Frontal cortex (tissue), 4 donors: ENCODE results near the gene HYAL3. TPM values are rescaled to one million over a fixed set of nuclear protein-coding genes. Genes with fewer than 3 reads are reported as not detected.
A peak's percentile ranks its signal among the peaks of the same experiment; 100 is the strongest.

Experiments
- DNase-seq, 2 donors: peaks; one replicate each; pipeline ENCODE4 v3.0.0; 2012; ENCODE audit warnings: low spot score in 2 of 2
- FAIRE-seq: peaks from 2 replicates; lab custom pipeline; 2012; peaks lifted over from hg19 to GRCh38; lab: Jason Lieb, UNC
- total RNA-seq: library from RNA; depleted of rRNA; stranded (reverse); fragments of >200 nt; gene quantifications from one replicate; pipeline ENCODE4 v1.2.3, GENCODE V29; 2014
- donor health status: control.
- donor health status: control.
- donor health status: control.

Gene HYAL3, protein sequence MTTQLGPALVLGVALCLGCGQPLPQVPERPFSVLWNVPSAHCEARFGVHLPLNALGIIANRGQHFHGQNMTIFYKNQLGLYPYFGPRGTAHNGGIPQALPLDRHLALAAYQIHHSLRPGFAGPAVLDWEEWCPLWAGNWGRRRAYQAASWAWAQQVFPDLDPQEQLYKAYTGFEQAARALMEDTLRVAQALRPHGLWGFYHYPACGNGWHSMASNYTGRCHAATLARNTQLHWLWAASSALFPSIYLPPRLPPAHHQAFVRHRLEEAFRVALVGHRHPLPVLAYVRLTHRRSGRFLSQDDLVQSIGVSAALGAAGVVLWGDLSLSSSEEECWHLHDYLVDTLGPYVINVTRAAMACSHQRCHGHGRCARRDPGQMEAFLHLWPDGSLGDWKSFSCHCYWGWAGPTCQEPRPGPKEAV
- total RNA-seq: 3.7 TPM

DNA sequence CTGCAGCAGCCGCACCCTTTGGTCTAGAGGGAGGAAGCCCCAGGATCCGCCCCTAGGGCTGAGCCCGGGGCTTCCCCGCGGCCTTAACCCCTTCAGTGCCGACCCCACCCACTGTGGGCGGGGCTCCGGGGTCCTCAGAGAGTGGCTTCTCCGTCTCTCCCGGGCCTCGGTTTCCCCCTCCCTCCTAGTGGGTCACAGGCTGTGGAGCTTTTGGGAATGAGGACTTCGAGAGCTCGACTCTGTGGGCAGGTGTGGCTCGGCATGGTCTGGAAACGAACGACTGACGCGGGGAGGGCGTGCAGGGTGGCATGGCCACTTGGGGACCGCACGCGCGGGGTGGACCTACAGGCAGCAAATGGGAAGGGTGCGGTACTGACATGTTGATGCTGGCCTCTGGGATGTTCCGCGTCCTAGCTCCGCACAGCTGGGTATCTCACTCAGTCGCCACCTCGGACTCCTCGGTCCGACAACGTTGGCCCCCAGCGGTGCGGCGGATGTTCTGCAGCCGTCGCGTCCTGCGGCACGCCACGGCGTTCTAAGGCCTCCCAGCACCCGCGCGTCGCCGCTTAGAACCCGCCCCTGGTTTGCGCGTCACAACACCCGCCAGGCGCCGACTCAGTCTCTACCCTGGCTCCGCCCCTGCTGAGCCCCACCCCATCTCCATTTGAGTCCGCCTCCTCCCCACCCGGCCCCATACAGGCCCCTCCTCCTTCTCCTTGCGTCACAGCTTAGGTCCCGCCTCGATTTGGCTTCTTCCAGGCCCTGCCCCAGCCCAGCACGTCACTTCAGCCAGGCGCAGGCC lies at the start of gene HYAL3, which contains the start of gene NAA80:
HYAL3 (minus strand) TSS at position 570 of the 802 bp plus-strand sequence. CDS start 3,803 bp downstream, outside the sequence.
NAA80 (minus strand) TSS at position 570 of the 802 bp plus-strand sequence. CDS start 1,942 bp downstream, outside the sequence.
- DNase-seq (peak; percentile 98 to 99), FAIRE-seq (peak; percentile 63)

DNA sequence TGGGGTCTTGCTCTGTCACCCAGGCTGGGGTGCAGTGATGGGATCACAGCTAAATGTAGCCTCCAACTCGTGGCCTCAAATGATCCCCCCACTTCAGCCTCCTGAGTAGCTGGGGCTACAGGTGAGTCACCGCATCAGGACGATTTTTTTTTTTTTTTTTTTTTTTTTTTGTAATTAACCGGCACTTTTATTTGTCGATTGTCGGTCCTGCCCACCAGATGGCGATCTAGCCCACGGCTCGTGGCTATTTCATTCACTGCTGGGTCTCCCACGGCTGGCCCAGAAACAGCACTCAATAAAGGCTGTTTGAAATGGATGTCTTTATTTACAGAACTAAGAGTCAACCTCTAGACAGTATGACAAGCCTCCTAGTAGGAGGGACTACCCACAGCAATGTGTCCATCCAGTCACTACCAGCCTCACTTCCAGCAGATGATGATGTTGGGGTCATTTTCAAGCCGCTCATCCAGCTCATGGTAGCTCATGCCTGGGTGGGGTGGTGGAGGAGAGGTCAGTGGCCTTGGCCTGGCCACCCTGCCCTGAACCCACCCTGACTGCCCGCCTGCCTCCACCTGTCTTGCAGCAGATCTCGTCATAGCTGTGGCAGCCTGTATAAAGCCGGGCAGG lies 48.1 kb upstream of the HYAL3 start:
- FAIRE-seq: peak; percentile 15

DNA sequence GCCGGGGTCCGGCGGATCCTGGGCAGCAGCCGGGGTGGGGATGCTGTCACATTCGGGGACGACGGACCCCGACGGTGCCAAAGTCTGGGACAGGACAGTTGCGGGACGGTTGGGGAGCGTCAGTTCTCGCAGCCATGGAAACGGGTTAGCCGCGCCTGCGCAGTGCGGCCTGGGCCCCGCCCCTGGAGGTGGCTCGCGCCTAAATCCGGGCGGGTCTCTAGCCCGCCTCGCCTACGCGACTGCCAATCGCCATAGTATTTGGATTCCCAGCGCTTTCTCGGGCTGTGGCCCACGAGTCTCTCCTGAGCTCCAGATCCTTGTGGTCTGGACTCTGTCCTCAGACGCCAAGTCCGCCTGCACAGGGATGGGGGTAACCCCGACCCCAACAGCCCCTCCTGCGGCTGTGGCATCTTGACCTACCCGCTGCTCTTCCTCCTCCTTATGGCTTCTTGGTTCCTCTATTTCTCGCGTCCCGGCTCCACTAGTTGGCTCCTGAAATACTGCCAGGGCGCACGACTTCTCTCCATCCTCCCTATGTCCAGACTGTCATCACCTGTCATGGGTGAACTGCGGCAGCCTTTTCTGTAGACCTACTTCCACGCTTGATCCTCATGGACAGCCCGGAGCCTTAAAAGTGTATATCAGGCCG lies 46.5 kb upstream of the HYAL3 start, which contains the start of gene ZMYND10:
ZMYND10 (minus strand) TSS at position 147 of the 649 bp plus-strand sequence. CDS start 153 bp downstream, outside the sequence.
- FAIRE-seq: no peak
- DNase-seq: peak in 1 of 2 donors; percentile 81

More for the DNA sequence above, 48.1 kb upstream of the HYAL3 start:
- peak; percentile 67 to 75 for DNase-seq

DNA sequence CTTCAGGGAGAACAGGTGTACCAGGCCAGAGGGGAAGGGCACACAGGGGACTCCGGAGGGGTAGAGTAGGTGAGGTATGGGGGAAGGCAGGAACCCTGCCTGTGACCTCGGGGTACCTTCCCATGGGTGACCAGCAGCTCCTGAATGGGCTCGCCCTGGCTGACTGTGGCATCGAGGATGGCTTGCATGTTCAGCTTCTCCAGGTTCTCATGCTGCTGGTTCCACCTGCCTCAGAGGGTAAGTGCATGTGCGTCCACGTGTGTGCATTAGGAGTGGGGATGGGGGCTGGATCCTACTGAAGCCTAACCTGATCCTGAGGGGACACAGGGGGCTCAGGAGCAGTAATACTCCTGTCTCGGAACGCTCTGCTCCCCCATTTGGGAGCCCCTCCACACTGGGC lies 45.8 kb upstream of the HYAL3 start:
- FAIRE-seq: no peak
- DNase-seq: no peak

DNA sequence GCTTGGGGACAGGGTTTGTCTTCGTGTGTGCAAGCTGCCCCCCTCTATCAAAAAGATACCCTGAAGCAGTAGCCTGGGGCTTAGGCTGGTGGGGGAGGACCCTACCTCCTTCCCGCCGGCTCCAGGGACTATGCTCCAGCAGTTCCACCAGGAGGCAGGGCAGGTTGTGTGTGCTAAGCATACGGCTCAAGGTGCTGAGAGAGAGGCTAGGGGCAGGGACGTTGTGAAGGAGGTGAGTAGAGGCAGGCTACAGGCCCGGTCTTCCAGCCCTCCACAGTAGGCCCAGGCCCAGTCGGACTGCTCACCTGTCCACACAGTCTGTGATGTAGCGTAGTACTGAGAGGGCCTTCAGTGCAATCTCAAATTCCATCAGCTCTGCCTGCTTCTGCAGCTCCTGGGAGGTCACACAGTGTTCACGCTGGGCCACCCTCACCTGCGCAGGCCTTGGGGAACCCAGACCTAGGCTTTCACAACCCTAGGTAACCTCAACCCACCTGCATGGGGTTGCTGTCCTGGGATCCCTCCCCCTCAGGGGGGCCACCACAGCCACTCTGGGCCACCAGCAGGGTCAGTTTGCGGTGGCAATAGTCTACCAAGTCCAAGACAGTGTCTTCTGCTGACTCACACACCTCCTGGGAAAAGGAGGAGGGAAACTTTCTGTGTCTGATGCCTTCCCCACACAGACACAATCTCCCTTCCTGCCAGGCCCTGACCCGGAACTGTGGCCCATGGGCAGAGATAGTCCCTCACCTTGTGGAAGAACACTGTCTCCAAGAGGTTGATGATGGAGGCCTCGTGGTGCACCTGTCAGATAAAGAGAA lies 43.8 kb upstream of the HYAL3 start:
- FAIRE-seq: no peak
- no peak for DNase-seq

DNA sequence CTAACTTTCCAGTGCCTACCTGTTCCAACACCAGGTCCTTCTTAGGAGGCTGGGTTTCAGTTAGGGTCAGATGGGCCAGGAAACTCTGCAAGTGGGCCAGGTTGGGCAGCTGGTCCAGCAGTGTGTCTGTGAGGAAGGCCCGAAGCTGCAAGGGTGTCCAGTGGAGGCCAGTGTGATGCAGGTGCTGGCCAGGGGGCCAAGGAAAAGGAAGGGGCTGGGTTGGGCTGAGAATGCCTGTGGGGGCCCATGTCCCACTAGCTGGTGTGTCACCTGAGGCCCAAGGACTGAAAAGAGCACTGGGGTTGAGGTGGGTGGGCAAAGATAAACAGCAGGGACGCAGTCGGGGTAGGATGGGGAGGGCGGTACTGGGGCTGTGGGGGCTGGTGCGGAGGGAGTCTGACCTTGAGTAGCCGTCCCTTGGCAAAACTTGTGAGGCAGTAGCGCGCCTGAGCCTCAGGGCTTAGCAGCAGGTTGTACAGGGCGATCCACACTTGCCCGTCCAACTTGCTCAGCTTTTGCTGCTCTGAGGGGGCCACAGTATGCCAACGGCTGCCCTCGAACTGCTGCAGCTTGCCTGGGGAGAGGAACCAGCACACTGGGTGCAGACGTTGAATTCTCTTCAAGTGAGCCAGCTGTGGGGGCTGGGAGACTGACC lies 42.9 kb upstream of the HYAL3 start:
- DNase-seq (no peak), FAIRE-seq (no peak)

DNA sequence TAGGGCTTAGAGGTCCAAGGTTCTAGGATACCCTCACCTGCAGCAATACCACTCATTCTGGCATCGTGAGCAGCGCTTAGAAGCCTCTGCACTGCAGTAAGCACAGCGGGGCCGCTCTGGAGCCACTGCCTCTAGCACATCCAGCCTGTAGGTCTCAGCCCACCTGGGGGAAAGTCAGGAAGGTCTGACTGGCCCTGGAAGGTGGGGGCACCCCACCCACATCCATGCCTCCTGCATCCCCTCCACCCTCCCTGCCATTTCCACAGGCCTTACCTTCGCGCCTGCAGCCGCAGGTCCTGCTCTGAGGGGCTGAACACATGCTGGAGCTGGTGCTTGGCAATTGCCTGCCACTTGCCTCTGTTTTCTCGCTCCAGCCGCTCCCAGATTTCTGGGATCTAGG lies 42.3 kb upstream of the HYAL3 start:
- DNase-seq (no peak), FAIRE-seq (no peak)

DNA sequence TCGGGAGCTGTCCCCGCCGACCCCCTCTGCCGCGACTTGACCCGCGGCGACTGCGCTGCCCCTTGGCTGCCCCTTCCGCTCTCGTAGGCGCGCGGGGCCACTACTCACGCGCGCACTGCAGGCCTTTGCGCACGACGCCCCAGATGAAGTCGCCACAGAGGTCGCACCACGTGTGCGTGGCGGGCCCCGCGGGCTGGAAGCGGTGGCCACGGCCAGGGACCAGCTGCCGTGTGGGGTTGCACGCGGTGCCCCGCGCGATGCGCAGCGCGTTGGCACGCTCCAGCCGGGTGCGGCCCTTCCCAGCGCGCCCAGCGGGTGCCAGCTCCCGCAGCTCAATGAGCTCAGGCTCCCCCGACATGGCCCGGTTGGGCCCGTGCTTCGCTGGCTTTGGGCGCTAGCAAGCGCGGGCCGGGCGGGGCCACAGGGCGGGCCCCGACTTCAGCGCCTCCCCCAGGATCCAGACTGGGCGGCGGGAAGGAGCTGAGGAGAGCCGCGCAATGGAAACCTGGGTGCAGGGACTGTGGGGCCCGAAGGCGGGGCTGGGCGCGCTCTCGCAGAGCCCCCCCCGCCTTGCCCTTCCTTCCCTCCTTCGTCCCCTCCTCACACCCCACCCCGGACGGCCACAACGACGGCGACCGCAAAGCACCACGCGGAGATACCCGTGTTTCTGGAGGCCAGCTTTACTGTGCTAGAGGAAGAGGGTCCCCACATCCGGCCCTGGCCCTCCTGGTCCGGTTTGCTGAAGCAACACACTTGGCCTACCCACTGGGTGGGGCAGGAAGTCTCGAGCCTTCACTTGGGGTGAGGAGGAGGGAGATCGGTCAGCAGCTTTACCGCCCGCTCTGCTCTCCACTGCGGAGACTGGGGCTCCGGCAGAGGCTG lies 41.5 kb upstream of the HYAL3 start, which contains the start of gene RASSF1:
RASSF1 (minus strand) TSS at position 389 of the 882 bp plus-strand sequence; CDS start at position 358, 31 bp downstream.
- DNase-seq (no peak), FAIRE-seq (no peak)

DNA sequence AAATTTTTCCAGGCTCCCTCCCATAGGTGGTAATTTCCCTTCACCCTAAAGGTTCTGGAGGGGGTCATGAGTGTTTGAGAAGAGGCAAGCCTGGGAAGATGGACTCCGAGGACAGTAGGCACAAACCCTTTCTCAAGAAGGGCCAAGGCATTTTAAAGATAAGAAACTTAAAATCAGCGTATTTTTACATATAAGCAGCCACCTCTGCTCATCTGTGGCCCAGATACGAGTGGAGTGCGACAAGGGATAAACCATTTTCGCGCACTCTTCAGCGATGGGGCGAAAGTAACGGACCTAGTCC lies 40.9 kb upstream of the HYAL3 start:
- FAIRE-seq (no peak), DNase-seq (no peak)

DNA sequence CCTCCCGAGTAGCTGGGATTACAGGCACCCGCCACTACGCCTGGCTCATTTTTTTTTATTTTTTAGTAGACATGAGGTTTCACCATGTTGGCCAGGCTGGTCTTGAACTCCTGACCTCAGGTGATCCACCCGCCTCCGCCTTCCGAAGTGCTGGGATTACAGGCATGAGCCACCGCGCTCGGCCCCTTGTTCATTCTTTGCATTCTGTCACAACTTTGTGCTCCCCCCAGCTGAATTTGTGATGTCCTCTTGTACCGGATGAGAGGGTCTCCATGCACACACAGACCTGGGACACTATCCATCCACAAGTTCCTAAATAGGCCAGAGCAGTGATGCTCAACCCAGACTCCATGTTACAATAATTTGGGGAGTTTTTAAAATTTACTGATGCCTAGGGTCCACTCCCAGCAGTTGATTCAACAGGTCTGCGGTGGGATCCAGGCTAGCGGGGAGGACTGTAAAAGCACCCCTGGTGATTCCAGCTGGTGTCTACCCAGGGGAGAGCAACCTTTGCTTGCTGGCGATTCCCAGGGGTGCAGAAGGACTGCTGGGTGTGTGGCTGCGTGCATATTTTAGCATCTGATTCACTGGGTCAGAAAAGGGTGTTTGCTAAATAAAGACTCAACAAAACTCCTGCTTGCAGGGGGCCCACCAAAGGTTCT lies 40.4 kb upstream of the HYAL3 start:
- no peak for FAIRE-seq
- DNase-seq: no peak

DNA sequence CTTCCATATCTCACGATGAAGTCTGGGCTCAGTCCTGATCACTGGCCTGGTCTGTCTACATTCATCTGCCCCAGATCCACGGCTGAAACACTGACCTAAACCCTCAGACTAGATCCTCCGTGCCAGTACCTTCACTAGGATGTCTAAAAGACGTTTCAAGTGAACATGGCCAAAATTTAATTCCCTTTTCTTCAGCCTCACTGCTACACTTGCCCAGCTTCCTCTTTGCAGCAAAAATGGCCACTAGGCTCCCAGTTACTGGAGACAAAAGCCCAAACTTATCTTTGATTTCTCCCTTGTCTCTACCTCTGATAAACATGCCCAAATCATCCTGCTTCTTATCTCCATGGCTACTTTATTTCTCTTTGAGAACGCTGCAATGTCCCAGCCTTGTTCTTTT lies 39.8 kb upstream of the HYAL3 start:
- FAIRE-seq (no peak), DNase-seq (no peak)

DNA sequence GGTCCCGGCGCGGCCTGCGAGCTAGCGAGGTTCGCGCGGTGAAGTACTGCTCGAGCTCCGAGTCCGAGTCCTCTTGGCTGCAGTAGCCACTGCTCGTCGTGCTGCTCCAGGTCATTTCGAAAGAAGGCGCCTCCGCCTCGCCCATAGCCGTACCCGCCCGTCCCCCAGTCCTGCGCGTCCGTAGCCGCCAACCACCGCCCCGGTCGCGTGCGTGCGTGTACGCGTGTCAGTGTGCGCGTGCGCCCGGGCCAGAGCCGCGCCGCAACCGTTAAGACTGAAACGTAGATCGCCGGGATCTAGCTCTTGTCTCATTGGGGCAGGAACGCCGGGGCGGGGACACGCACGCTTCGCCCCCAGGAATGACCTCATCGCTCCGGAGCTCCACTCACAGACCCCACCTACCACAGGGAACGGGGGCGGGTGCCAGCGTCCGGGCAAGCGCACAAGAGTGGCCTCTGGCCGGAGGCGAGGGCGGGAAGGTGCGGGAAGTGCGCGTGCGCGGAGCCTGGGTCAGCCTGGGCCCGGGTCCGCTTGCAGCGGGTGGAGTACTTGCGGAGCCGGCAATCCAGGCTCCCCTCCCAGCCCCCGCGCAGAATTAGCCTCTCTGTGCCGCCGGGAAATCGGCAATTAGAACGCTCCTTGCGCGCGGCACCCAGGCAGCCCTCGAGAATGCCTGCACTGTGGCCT lies 38.1 kb upstream of the HYAL3 start:
- DNase-seq: peak; percentile 99 to 100
- FAIRE-seq: no peak

DNA sequence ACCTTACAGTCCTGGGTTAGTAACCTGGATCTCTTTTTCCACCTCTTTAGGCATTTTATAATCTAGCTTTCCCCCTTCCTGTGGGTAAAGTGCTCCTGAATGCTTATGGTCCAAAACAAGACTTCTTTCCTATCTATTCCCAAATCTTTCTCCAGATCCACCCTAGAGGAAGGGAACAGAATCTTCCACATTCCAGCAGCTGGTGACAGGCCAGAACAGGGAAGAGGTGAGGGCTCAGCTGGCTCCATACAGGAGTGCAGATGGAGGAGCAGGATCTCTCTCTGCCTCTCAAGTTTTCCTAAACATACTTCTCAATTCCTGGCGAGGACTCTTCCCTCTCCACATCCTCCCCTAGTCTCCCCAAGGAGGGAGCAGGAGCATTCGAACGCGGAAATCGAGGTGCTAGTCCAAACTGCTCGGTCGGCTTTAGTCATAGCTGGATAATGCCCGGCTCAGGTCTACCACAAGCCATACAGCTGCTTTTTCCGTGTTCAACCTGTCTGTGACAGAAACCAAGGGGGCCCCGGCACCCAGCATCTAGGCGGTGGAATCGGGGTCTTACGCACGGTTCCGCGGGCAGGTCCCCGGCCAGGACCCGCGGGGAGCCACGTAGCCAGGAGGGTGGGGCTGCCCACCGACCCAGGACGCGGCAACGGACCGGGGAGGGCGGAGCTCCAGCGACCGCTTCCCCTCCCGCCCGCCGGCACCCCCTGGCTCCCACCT lies 37.4 kb upstream of the HYAL3 start:
- FAIRE-seq (no peak), DNase-seq (no peak)

DNA sequence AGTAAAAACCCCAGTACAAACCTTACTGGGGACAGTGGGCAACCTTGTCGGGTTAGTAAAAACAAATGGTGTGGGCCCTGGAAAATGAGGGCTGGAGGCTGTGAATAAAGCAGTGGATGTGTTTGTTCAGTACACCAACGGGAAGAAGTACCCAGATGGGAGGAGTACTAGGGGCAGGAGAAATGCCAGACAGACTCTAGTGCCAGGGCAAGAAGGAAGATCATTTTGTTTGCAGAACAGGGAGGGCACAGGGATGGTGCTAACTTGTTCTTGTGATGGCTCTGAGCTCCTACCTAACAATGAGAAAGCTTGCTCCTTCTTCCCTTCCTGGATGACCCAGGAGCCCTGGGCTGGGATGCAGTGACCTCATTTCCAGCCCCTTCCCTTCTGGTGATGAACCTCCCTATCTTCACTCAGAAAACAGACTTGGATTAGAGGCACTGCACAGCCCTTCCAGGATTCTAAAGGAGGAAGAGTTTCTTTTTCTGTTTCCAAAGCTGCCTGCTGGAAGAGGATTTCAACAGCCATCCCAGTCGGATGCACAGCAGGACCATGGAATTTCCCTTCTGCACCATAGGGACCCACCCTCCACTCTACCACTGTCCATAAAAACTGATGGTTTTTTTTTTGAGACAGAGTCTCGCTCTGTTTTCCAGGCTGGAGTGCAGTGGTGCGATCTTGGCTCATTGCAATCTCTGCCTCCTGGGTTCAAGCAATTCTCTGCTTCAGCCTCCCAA lies 35.3 kb upstream of the HYAL3 start:
- no peak for DNase-seq
- no peak for FAIRE-seq

DNA sequence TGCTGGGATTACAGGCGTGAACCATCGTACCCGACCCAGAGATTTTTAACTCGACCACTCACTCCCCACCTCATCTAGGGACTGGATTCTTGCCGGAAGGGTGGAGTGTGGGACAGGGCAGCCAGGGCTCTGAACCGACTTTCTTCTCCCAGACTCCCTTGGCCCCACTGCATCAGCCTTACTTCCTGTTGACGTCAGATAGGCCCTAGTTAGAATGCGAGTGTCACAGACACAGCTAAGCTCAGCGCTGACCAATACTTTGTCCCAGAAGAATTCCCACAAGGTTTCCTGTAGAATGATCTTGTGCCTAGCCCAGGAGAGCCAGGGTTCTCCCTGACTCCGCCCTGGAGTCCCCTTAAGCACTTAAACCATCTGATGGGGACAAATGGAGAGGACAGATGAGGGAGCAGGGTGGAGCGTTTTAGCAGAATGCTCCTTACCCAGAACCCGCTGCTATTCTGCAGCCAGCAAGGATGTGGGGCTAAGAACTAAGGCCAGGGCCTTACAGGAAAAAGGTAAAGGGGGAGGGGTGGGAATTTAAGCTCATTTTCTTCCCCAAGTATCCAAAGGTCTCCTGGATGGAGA lies 34.6 kb upstream of the HYAL3 start:
- FAIRE-seq: no peak
- peak in 1 of 2 donors; percentile 54 for DNase-seq
